ENCODE measurements around the gene ATG12. TPM values are rescaled to one million over a fixed set of nuclear protein-coding genes. Genes with fewer than 3 reads are reported as not detected.

Gene ATG12
- polyA plus RNA-seq, 1 of the 3 experiments (the other 2 are of a cell fraction): 29.1 TPM

GRCh38 chr5:115855959-115856358, 14.6 kb upstream of the ATG12 start:
- H3K4me3 ChIP-seq (ENCODE audit: low read depth in 2 of 2, low read length in 1 of 2): no peak overlapping the region
- no peak overlapping the region for H3K9ac ChIP-seq
- ChIA-PET POLR2A (interaction anchor here (0.6 kb wide), 1 partner anchor 39 kb away, joined by 4 read pairs; the partner anchor contains the start of gene CDO1), CTCF (interaction anchor here (1.0 kb wide), 1 partner anchor 14 kb away, joined by 4 read pairs; no protein-coding TSS in a partner anchor)
- no peak overlapping the region for H3K27ac ChIP-seq (ENCODE audit: low read depth in 2 of 2, low read length in 1 of 2)
- H3K79me2 ChIP-seq (ENCODE audit: insufficient read depth): peaks cover 90% of the 10 kb centered on the region
- H3K27me3 ChIP-seq (ENCODE audit: insufficient read depth): no peaks in the 10 kb centered on the region
- no peaks in the 10 kb centered on the region for H3K36me3 ChIP-seq (replicated peaks in 1 of 2; ENCODE audit: control insufficient read depth in 1 of 2, insufficient read depth in 2 of 2, low read length in 1 of 2)
- WGBS (ENCODE audit: low lambda C conversion rate): 85% methylated on average over 1 of the region's 1 CpG
- H3F3A ChIP-seq (replicated peaks; ENCODE audit: insufficient read depth): peaks cover 4% of the 10 kb centered on the region
- no peak overlapping the region for H3K4me2 ChIP-seq
- H3K4me1 ChIP-seq (ENCODE audit: control insufficient read depth in 1 of 2, insufficient read depth in 2 of 2, low read depth in 1 of 2, low read length in 1 of 2): peaks cover 0 to 14% of the 10 kb centered on the region in 2 experiments; a peak in 3 of 4 replicates
- TF ChIP-seq USF1 (IDR thresholded peaks at IDR 0.05; ENCODE audit: borderline replicate concordance, low read depth): no peak
- no peak for TF ChIP-seq RCOR1 (IDR thresholded peaks at IDR 0.05; ENCODE audit: low read length)
- no peak for TF ChIP-seq EZH2phosphoT487 (IDR thresholded peaks at IDR 0.05; ENCODE audit: borderline replicate concordance, low read depth)
- TF ChIP-seq MAX (IDR thresholded peaks at IDR 0.05; ENCODE audit: low read depth): no peak
- TF ChIP-seq MEF2A (IDR thresholded peaks at IDR 0.05; ENCODE audit: borderline replicate concordance, low read depth): no peak
- TF ChIP-seq GATA2 (CRISPR knock-in tag; IDR thresholded peaks at IDR 0.05): no peak
- no peak for TF ChIP-seq POLR2AphosphoS5 (IDR thresholded peaks at IDR 0.05; ENCODE audit: low read depth, low read length)
- no peak for TF ChIP-seq MXI1 (IDR thresholded peaks at IDR 0.05; ENCODE audit: low read depth, low read length)
- TF ChIP-seq RFX5 (IDR thresholded peaks at IDR 0.05; ENCODE audit: low read length): no peak
- TF ChIP-seq REST (IDR thresholded peaks at IDR 0.05; ENCODE audit: low read depth, low read length): no peak
- TF ChIP-seq ZBTB33 (IDR thresholded peaks at IDR 0.05; ENCODE audit: borderline replicate concordance, low read depth): no peak
- no peak for TF ChIP-seq IRF3 (IDR thresholded peaks at IDR 0.05; ENCODE audit: low read depth, low read length)
- no peak for TF ChIP-seq CTCF (IDR thresholded peaks at IDR 0.05)
- TF ChIP-seq CHD2 (IDR thresholded peaks at IDR 0.05; ENCODE audit: low read length, partially characterized antibody): no peak
- no peak for DNase-seq
- no peaks in the 10 kb centered on the region for H3K9me3 ChIP-seq
- no peaks in the 10 kb centered on the region for H3K9me2 ChIP-seq
- H2AFZ ChIP-seq (ENCODE audit: low read depth): no peak overlapping the region
- H4K20me1 ChIP-seq (ENCODE audit: insufficient read depth): peaks cover 20% of the 10 kb centered on the region

Measured in SK-N-SH (cell line).